SK-N-SH treated with all-trans-retinoic acid at 6 μM for 48 hours (cell line): ENCODE results near the gene KMT2B.
A peak's percentile ranks its signal among the peaks of the same experiment; 100 is the strongest.

Experiments used
- ARNTL ChIP-seq: fragments of 450-650 bp; formaldehyde crosslinking; IDR thresholded peaks from 2 replicates; pipeline ENCODE4 v1.5.0; 2020; ENCODE audit warnings: low read depth, mild to moderate bottlenecking, moderate library complexity, borderline replicate concordance
- CSDC2 ChIP-seq: fragments of 250-450 bp; sonication (Bioruptor Pico); IDR thresholded peaks from 2 replicates; pipeline ENCODE4 v1.5.0; 2020; ENCODE audit warnings: mild to moderate bottlenecking, moderate library complexity
- ESRRG ChIP-seq: fragments of 250-450 bp; sonication (Bioruptor Pico); IDR thresholded peaks from 2 replicates; pipeline ENCODE4 v1.6.1; 2021; ENCODE audit warnings: mild to moderate bottlenecking
- ISL1 ChIP-seq: fragments of 250-450 bp; sonication (Bioruptor Pico); IDR thresholded peaks from 2 replicates; pipeline ENCODE4 v2.1.2; 2022; ENCODE audit warnings: mild to moderate bottlenecking, moderate library complexity
- RARB ChIP-seq: fragments of 250-450 bp; sonication (Bioruptor Pico); IDR thresholded peaks from 2 replicates; pipeline ENCODE4 v1.8.0; 2021; ENCODE audit warnings: mild to moderate bottlenecking, moderate library complexity
- TCF4 ChIP-seq: fragments of 250-450 bp; sonication (Bioruptor Pico); IDR thresholded peaks from 2 replicates; pipeline ENCODE4 v1.8.0; 2021; ENCODE audit warnings: mild to moderate bottlenecking, moderate library complexity, borderline replicate concordance
- TF ChIP-seq, protein P1 (sequence below): fragments of 250-450 bp; sonication (Bioruptor Pico); IDR thresholded peaks from 2 replicates; pipeline ENCODE4 v1.8.0; 2020; ENCODE audit warnings: mild to moderate bottlenecking, moderate library complexity, borderline replicate concordance
- TF ChIP-seq, protein P2 (sequence below): fragments of 250-450 bp; sonication (Bioruptor Pico); IDR thresholded peaks from 2 replicates; pipeline ENCODE4 v1.5.0; 2020; ENCODE audit warnings: mild to moderate bottlenecking, moderate library complexity

DNA sequence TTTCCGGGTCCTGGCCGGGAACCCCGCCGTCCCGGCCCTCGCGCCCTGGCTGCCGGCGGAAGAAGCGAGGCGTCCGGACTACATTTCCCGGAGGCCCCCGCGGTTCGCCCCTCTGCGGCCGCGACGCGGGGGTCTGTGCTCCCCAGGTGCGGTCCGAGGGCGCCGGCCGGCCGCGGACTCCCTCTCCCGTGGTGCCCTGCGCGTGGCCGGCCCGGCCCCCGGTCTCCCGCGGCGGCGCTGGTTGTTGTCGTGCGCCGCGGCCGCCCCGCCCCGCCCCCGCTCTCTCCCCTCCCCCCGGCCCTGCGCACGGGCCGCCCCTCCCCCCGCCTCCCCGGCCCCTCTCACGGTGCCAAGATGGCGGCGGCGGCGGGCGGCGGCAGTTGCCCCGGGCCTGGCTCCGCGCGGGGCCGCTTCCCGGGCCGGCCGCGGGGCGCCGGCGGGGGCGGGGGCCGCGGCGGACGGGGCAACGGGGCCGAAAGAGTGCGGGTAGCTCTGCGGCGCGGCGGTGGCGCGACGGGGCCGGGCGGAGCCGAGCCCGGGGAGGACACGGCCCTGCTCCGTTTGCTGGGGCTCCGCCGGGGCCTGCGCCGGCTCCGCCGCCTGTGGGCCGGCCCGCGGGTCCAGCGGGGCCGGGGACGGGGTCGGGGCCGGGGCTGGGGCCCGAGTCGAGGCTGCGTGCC is at the start of gene KMT2B:
- TF ChIP-seq ARNTL (CRISPR knock-in tag), result no peak
- TF ChIP-seq RARB (CRISPR knock-in tag), result no peak
- TF ChIP-seq CSDC2 (CRISPR knock-in tag), result no peak
- TF ChIP-seq TCF4, result no peak
- no peak for TF ChIP-seq ISL1 (CRISPR knock-in tag)
- TF ChIP-seq ESRRG, result no peak
- TF ChIP-seq, protein P1, sequence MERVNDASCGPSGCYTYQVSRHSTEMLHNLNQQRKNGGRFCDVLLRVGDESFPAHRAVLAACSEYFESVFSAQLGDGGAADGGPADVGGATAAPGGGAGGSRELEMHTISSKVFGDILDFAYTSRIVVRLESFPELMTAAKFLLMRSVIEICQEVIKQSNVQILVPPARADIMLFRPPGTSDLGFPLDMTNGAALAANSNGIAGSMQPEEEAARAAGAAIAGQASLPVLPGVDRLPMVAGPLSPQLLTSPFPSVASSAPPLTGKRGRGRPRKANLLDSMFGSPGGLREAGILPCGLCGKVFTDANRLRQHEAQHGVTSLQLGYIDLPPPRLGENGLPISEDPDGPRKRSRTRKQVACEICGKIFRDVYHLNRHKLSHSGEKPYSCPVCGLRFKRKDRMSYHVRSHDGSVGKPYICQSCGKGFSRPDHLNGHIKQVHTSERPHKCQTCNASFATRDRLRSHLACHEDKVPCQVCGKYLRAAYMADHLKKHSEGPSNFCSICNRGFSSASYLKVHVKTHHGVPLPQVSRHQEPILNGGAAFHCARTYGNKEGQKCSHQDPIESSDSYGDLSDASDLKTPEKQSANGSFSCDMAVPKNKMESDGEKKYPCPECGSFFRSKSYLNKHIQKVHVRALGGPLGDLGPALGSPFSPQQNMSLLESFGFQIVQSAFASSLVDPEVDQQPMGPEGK (CRISPR knock-in tag), result no peak
- TF ChIP-seq, protein P2, sequence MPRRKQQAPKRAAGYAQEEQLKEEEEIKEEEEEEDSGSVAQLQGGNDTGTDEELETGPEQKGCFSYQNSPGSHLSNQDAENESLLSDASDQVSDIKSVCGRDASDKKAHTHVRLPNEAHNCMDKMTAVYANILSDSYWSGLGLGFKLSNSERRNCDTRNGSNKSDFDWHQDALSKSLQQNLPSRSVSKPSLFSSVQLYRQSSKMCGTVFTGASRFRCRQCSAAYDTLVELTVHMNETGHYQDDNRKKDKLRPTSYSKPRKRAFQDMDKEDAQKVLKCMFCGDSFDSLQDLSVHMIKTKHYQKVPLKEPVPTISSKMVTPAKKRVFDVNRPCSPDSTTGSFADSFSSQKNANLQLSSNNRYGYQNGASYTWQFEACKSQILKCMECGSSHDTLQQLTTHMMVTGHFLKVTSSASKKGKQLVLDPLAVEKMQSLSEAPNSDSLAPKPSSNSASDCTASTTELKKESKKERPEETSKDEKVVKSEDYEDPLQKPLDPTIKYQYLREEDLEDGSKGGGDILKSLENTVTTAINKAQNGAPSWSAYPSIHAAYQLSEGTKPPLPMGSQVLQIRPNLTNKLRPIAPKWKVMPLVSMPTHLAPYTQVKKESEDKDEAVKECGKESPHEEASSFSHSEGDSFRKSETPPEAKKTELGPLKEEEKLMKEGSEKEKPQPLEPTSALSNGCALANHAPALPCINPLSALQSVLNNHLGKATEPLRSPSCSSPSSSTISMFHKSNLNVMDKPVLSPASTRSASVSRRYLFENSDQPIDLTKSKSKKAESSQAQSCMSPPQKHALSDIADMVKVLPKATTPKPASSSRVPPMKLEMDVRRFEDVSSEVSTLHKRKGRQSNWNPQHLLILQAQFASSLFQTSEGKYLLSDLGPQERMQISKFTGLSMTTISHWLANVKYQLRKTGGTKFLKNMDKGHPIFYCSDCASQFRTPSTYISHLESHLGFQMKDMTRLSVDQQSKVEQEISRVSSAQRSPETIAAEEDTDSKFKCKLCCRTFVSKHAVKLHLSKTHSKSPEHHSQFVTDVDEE (CRISPR knock-in tag), result peak; percentile 1; the same call in 1 of the 2 replicates
